GM12878 (cell line): ENCODE measurements around the gene APBA1. TPM values are rescaled to one million over a fixed set of nuclear protein-coding genes. Genes with fewer than 3 reads are reported as not detected.

Experiments used
- ATAC-seq: fragments of 200-7000 bp; cut with Tn5 transposase; 3 replicates; pipeline ENCODE4 v1.9.1; 2020; ENCODE audit warnings: mild to moderate bottlenecking, moderate library complexity
- BruUV-seq: library from RNA; stranded (reverse); fragments of 400-500 nt; replicated peaks from 2 replicates; lab custom pipeline; 2021; lab: Mats Ljungman, UMichigan
- CTCF ChIA-PET: fragments of 300-600 bp; sonication (Branson Sonifier 250); formaldehyde crosslinking; extraction: SDS; loops from one replicate; lab custom pipeline; 2021; ENCODE audit warnings: inconsistent platforms; lab: Yijun Ruan, JAX
- POLR2A ChIA-PET: fragments of 350-600 bp; formaldehyde crosslinking; extraction: SDS; loops from one replicate; lab custom pipeline; 2021; ENCODE audit warnings: inconsistent platforms; lab: Charles Lee
- RAD21 ChIA-PET: fragments of 300-600 bp; sonication (Branson Sonifier 250); formaldehyde crosslinking; loops from one replicate; lab custom pipeline; 2023; ENCODE audit warnings: antibody characterized with exemption; ENCODE audit not compliant: unreplicated experiment; lab: Charles Lee
- SMC1A ChIA-PET: fragments of 300-600 bp; sonication (Branson Sonifier 250); formaldehyde crosslinking; loops from one replicate; lab custom pipeline; 2023; ENCODE audit not compliant: unreplicated experiment, uncharacterized antibody; lab: Charles Lee
- DNase-seq: peaks from one replicate; pipeline ENCODE4 v3.0.0-alpha.2; 2011; ENCODE audit warnings: low read depth, low spot score
- FAIRE-seq: peaks from 3 replicates; lab custom pipeline; 2011; peaks lifted over from hg19 to GRCh38; lab: Jason Lieb, UNC
- H2AFZ ChIP-seq: 2 replicates; pipeline ENCODE4 v1.6.0; 2011; ENCODE audit warnings: low read depth, low read length, control low read depth; ENCODE audit not compliant: control insufficient read depth
- H3K27ac ChIP-seq: 2 replicates; pipeline ENCODE4 v1.5.1; 2011; ENCODE audit warnings: control low read depth; ENCODE audit not compliant: control insufficient read depth, insufficient read depth
- H3K27me3 ChIP-seq, 2 experiments: replicated peaks in 1 of 2; 2 replicates each; pipeline versions ENCODE4 v1.6.0 to v1.6.1; 2011; ENCODE audit warnings: low read length in 1 of 2; ENCODE audit not compliant: control insufficient read depth in 2 of 2, insufficient read depth in 2 of 2
- H3K36me3 ChIP-seq, 2 experiments: 2 replicates each; pipeline ENCODE4 v1.5.1; 2011; ENCODE audit warnings: low read length in 1 of 2; ENCODE audit not compliant: control insufficient read depth in 2 of 2, insufficient read depth in 2 of 2
- H3K4me1 ChIP-seq: 2 replicates; pipeline ENCODE4 v1.6.1; 2011; ENCODE audit warnings: mild to moderate bottlenecking, low read length, moderate library complexity, mixed read lengths; ENCODE audit not compliant: control insufficient read depth, insufficient read depth
- H3K4me2 ChIP-seq: 2 replicates; pipeline ENCODE4 v1.6.0; 2011; ENCODE audit warnings: control low read depth; ENCODE audit not compliant: control insufficient read depth, insufficient read depth
- H3K4me3 ChIP-seq: fragments of 200-600 bp; sonication (generic); 2 replicates; pipeline ENCODE4 v1.5.1; 2016
- H3K79me2 ChIP-seq: 2 replicates; pipeline ENCODE4 v1.6.0; 2011; ENCODE audit warnings: low read length; ENCODE audit not compliant: control insufficient read depth, insufficient read depth
- H3K9ac ChIP-seq: 2 replicates; pipeline ENCODE4 v1.8.0; 2011; ENCODE audit warnings: low read length, control low read depth, mixed read lengths; ENCODE audit not compliant: control insufficient read depth, insufficient read depth
- H3K9me3 ChIP-seq: replicated peaks from 3 replicates; pipeline ENCODE4 v1.5.1; 2011; ENCODE audit warnings: mild to moderate bottlenecking, low read length; ENCODE audit not compliant: control insufficient read depth, insufficient read depth
- H4K20me1 ChIP-seq: 2 replicates; pipeline ENCODE4 v1.6.0; 2011; ENCODE audit not compliant: control insufficient read depth, insufficient read depth
- ATF2 ChIP-seq: IDR thresholded peaks from 2 replicates; pipeline ENCODE4 v1.6.1; 2012; ENCODE audit warnings: low read length, inconsistent platforms
- CBFB ChIP-seq: IDR thresholded peaks from 2 replicates; pipeline ENCODE4 v1.6.1; 2016; ENCODE audit warnings: antibody characterized with exemption, low read depth
- CHD1 ChIP-seq: IDR thresholded peaks from 2 replicates; pipeline ENCODE4 v1.6.1; 2012; ENCODE audit warnings: low read depth, low read length, improper control_type of control experiment
- HDAC2 ChIP-seq: fragments of 200-600 bp; sonication (generic); IDR thresholded peaks from 2 replicates; pipeline ENCODE4 v1.6.1; 2017
- KAT2A ChIP-seq: conservative IDR thresholded peaks from 2 replicates; pipeline ENCODE4 v1.6.1; 2011; ENCODE audit warnings: low read depth, low read length; ENCODE audit not compliant: control insufficient read depth
- MTA2 ChIP-seq: fragments of 450-650 bp; IDR thresholded peaks from 2 replicates; pipeline ENCODE4 v1.6.1; 2016; ENCODE audit warnings: low read depth, mild to moderate bottlenecking, moderate library complexity
- NFIC ChIP-seq: IDR thresholded peaks from 2 replicates; pipeline ENCODE4 v1.6.1; 2012; ENCODE audit warnings: low read depth, mild to moderate bottlenecking, inconsistent platforms, low read length, moderate library complexity
- NFYA ChIP-seq: IDR thresholded peaks from 2 replicates; pipeline ENCODE4 v1.6.1; 2011; ENCODE audit warnings: low read depth, mild to moderate bottlenecking, low read length, improper control_type of control experiment, borderline replicate concordance
- NKRF ChIP-seq: fragments of 450-650 bp; conservative IDR thresholded peaks from 2 replicates; pipeline ENCODE4 v1.6.1; 2017; ENCODE audit warnings: mild to moderate bottlenecking, moderate library complexity
- POLR2A ChIP-seq: IDR thresholded peaks from 2 replicates; pipeline ENCODE4 v1.6.1; 2011; ENCODE audit warnings: low read depth, mild to moderate bottlenecking, low read length
- RAD21 ChIP-seq: IDR thresholded peaks from 2 replicates; pipeline ENCODE4 v1.6.1; 2011; ENCODE audit warnings: mild to moderate bottlenecking, low read depth, low read length, moderate library complexity; ENCODE audit not compliant: insufficient read depth
- RUNX3 ChIP-seq: IDR thresholded peaks from 2 replicates; pipeline ENCODE4 v1.6.1; 2012; ENCODE audit warnings: low read length, inconsistent platforms
- WRNIP1 ChIP-seq: IDR thresholded peaks from 2 replicates; pipeline ENCODE4 v1.6.1; 2011; ENCODE audit warnings: low read depth, low read length, improper control_type of control experiment, borderline replicate concordance
- ZNF217 ChIP-seq: fragments of 450-650 bp; IDR thresholded peaks from 2 replicates; pipeline ENCODE4 v1.6.1; 2017; ENCODE audit warnings: antibody characterized with exemption, mild to moderate bottlenecking
- ZZZ3 ChIP-seq: IDR thresholded peaks from 2 replicates; pipeline ENCODE4 v1.6.1; 2011; ENCODE audit warnings: low read depth; ENCODE audit not compliant: control insufficient read depth, insufficient read length
- WGBS: methylation state at CpG from one replicate; pipeline ENCODE4 v1.1.6; 2016; ENCODE audit warnings: low lambda C conversion rate; ENCODE audit not compliant: insufficient replicate concordance, insufficient coverage; ENCODE audit errors: missing lambda C conversion rate; 5-methylcytosine and 5-hydroxymethylcytosine counted together
- in situ Hi-C: fragments of 300-500 bp; cut with MboI; formaldehyde crosslinking; loops from 9 replicates; pipeline ENCODE4 v1.14.3; 2018; ENCODE audit warnings: mixed read lengths
- intact Hi-C: fragments of 100-400 bp; cut with micrococcal nuclease; formaldehyde crosslinking; loops from one replicate; pipeline ENCODE4 v1.14.2; 2022; ENCODE audit not compliant: unreplicated experiment
- polyA plus RNA-seq, 11 experiments: library from polyadenylated mRNA; depleted of rRNA in 4 of 11; unstranded in 6 of 11; stranded (reverse) in 5 of 11; fragments of >200 nt; fragmentation: Nextera tagmentation in 4 of 11; fragmentation: Illumina TruSeq in 1 of 11; extraction: Ambion mirVana in 4 of 11; extraction: Trizol in 1 of 11; gene quantifications; 1 replicate in 1 of 11; 2 replicates in 10 of 11; pipeline versions ENCODE4 v1.2.1 to v1.2.3, GENCODE V29; 2011 to 2016; ENCODE audit warnings: inconsistent platforms in 2 of 11, missing spikeins in 2 of 11, low read depth in 1 of 11
- total RNA-seq, 4 experiments: library from RNA; depleted of rRNA in 3 of 4; stranded (reverse); fragments of >200 nt in 3 of 4; fragmentation: Illumina TruSeq in 1 of 4; extraction: Trizol in 1 of 4; gene quantifications; 2 replicates each; pipeline versions ENCODE4 v1.2.1 to v1.2.3, GENCODE V29; 2013 to 2021
- TF ChIP-seq, protein P1 (sequence below): IDR thresholded peaks from 2 replicates; pipeline ENCODE4 v1.6.1; 2011; ENCODE audit warnings: low read depth, low read length, improper control_type of control experiment, borderline replicate concordance
- TF ChIP-seq, protein P2 (sequence below): fragments of 450-650 bp; IDR thresholded peaks from 2 replicates; pipeline ENCODE4 v1.6.1; 2017; ENCODE audit warnings: borderline replicate concordance

The APBA1 gene
- total and polyA plus RNA-seq, 10 of the 15 experiments (the other 5 are each of a cell fraction or from before 2014, with no cell fraction given): 0.01 to 1.3 (median 0.05) TPM; not detected in 7

DNA sequence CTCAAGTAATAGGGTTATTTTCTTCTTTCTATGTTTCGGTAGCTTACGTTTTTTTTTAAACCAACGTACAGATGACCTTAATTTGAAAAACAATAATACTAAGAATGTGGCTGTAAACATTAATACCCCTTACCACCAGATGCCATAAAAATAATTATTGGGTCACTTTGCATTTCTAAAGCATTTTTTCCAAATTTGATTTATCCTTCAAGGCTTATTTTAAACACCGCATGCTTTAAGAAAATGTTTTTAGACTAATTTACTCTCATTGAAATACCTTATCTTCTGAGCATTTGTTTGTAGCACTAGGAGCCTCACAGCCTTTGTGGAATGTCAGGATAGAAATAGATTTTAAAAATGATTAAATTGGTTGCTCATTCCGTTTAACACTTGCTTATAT is 5.8 kb upstream of the APBA1 start:
- POLR2A ChIA-PET: no interaction called here
- no TSS peak for BruUV-seq

More for the DNA sequence above, 5.8 kb upstream of the APBA1 start:
- ChIA-PET SMC1A (no interaction called here), RAD21 (no interaction called here), CTCF (interaction anchor here (1.2 kb wide), 1 partner anchor 52 kb away, joined by 3 read pairs; no protein-coding TSS in a partner anchor)
- no peak for ATAC-seq
- 67% methylated on average over 5 of the region's 5 CpGs for WGBS
- no peaks in the 10 kb centered on the region for H3K4me1 ChIP-seq
- no peak for DNase-seq
- no peak overlapping the region for H3K27ac ChIP-seq
- intact Hi-C loops: no loop called here
- no peaks in the 10 kb centered on the region for H4K20me1 ChIP-seq
- H3K9me3 ChIP-seq: no peaks in the 10 kb centered on the region
- no peak overlapping the region for H3K4me3 ChIP-seq
- H3K36me3 ChIP-seq: no peaks in the 10 kb centered on the region
- H2AFZ ChIP-seq: no peak overlapping the region
- in situ Hi-C loops: loop anchor here (10.0 kb wide), 1 partner anchor 197 kb away; no protein-coding TSS in a partner anchor
- FAIRE-seq: no peak
- no peaks in the 10 kb centered on the region for H3K79me2 ChIP-seq
- no peak overlapping the region for H3K4me2 ChIP-seq
- H3K9ac ChIP-seq: no peak overlapping the region
- TF ChIP-seq RAD21 (no peak), CBFB (no peak), MTA2 (no peak), NFIC (no peak), NFYA (no peak), HDAC2 (no peak), NKRF (no peak), RUNX3 (no peak), ZNF217 (no peak), ZZZ3 (no peak), ATF2 (no peak), CHD1 (no peak), KAT2A (no peak), WRNIP1 (no peak), POLR2A (no peak)
- TF ChIP-seq, protein P1, sequence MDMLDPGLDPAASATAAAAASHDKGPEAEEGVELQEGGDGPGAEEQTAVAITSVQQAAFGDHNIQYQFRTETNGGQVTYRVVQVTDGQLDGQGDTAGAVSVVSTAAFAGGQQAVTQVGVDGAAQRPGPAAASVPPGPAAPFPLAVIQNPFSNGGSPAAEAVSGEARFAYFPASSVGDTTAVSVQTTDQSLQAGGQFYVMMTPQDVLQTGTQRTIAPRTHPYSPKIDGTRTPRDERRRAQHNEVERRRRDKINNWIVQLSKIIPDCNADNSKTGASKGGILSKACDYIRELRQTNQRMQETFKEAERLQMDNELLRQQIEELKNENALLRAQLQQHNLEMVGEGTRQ: no peak
- TF ChIP-seq, protein P2, sequence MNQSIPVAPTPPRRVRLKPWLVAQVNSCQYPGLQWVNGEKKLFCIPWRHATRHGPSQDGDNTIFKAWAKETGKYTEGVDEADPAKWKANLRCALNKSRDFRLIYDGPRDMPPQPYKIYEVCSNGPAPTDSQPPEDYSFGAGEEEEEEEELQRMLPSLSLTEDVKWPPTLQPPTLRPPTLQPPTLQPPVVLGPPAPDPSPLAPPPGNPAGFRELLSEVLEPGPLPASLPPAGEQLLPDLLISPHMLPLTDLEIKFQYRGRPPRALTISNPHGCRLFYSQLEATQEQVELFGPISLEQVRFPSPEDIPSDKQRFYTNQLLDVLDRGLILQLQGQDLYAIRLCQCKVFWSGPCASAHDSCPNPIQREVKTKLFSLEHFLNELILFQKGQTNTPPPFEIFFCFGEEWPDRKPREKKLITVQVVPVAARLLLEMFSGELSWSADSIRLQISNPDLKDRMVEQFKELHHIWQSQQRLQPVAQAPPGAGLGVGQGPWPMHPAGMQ: no peak
- no peaks in the 10 kb centered on the region for H3K27me3 ChIP-seq
